SK-MEL-5 (cell line): ENCODE data around the gene SRPK1. TPM values are rescaled to one million over a fixed set of nuclear protein-coding genes. Genes with fewer than 3 reads are reported as not detected.
"Not testable (repeated sequence)": the region's sequence is repeated elsewhere in the genome, so short reads cannot be mapped to it uniquely, and the experiment has no call there.

Source experiments
- DNase-seq: peaks from one replicate; pipeline ENCODE4 v3.0.0-alpha.2; 2016; ENCODE audit warnings: low read depth, low spot score
- in situ Hi-C: cut with HindIII; loops from 2 replicates; pipeline ENCODE4 v1.10.0; 2016; ENCODE audit warnings: low sequenced_read_pairs, high pct_unique_total_duplicates, low pct_unique_long_range_greater_than_20kb
- total RNA-seq: library from RNA; depleted of rRNA; stranded (reverse); fragments of >200 nt; shearing (Covaris generic); gene quantifications from 2 replicates; pipeline ENCODE4 v1.2.3, GENCODE V29; 2014

The SRPK1 gene
- total RNA-seq, 1 experiment from 2014 or later, result 26.6 TPM

GRCh38 chr6:35908753-35909401, 12.0 kb downstream of the SRPK1 start:
- in situ Hi-C loops, DNase-seq: not testable (repeated sequence)

GRCh38 chr6:35907750-35908149, 13.1 kb downstream of the SRPK1 start:
- in situ Hi-C loops, result no loop called here
- no peak for DNase-seq

GRCh38 chr6:35906499-35906846, 14.4 kb downstream of the SRPK1 start:
- DNase-seq, result no peak
- in situ Hi-C loops, result no loop called here

GRCh38 chr6:35905841-35906498, 14.9 kb downstream of the SRPK1 start:
- in situ Hi-C loops, result no loop called here
- DNase-seq, result no peak

DNA sequence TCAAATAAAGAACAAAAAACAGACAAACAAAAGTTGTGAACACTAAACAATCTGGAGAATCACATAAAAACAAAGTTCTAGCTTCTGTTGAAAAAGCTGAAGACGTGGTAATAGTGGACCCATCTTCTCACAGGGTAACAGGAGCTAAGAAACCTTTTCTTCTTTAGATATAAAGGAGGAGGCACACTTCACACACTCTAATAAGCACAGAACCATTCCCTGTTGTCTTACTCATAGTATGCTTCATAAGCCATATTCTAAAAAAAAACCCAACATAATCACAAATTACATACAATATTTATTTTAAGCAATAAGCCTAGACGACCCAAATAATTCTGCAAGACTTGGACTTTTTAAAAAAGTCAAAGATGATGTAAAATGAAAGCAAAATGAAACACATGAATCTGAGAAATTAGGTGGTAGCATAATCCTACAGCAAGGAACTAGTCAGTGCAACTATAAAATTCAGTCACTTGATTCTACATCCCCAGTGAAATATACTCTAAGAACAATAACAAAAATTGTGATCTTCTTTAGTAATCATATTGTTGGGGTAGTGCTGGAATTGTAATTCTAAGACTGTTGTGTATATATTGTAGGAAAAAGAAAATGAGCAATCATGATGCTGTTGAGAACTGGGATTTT, 15.6 kb downstream of the SRPK1 start:
- no peak for DNase-seq
- in situ Hi-C loops, result no loop called here

- in situ Hi-C loops, result no loop called here
- no peak for DNase-seq
Observed at GRCh38 chr6:35903679-35904078, 17.2 kb downstream of the SRPK1 start.

DNA sequence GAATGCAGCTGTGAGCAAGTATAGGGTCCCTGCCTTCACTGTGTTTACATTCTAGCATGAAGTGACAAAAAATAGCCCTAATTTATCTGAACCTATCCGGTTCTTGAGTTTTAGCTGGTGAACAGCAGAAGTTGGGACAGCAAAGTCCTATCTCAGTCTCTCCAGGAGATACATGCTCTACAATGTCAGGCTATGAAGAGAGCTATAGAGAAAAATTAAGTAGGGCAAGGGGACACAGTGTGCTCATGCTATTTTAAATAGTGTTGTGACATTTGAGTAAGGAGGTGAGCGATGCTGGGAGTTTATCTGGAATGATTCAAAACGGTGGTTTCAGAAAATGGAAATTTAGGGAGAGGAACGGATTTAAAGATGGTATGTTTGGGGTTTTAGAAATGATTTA, 20.4 kb downstream of the SRPK1 start:
- in situ Hi-C loops, result no loop called here

GRCh38 chr6:35898003-35898402, 22.9 kb downstream of the SRPK1 start:
- DNase-seq, result no peak
- in situ Hi-C loops, result no loop called here

More for the DNA sequence above, 20.4 kb downstream of the SRPK1 start:
- no peak for DNase-seq

- DNase-seq, result no peak
- in situ Hi-C loops, result no loop called here
Observed at GRCh38 chr6:35897486-35897885, 23.4 kb downstream of the SRPK1 start.

DNA sequence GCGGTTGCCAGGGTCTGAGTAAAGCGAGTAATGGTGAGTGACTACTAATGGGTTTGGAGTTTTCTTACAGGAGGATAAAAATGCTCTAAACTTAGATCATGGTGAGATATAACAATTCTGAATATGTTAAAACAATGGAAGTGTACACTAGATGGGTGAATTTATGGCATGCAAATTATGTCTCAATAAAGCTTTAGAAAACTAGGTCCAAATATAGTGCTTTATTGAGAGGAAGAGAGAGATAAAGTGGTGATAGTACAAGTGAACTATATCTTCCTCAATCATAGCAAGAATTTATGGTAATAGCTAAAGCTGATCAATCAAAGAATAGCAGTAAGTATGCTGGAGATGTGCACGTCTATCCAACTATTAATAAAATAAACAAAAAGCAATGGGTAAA, 23.9 kb downstream of the SRPK1 start:
- no peak for DNase-seq
- in situ Hi-C loops, result no loop called here

- DNase-seq, result no peak
- in situ Hi-C loops, result no loop called here
Observed at GRCh38 chr6:35896228-35896627, 24.7 kb downstream of the SRPK1 start.

DNA sequence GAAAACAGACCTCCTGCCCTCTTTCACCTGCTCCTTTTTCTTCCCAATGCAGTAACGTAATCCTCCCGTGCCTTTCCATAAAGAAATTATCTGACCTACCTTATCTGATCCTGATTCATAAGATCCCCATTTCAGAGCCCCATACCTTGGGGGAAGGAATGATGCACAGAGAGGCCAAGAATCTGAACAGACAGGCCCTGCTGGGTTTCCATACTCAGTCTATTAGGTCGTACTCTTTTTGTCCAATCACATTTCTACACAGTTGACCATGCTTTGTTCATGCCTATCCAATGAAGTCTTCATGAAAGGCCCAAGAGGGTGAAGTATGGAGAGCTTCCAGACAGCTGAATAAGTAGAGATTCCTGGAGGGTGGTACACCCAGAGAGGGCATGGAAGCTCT, 25.3 kb downstream of the SRPK1 start:
- in situ Hi-C loops, result no loop called here
- DNase-seq, result no peak

DNA sequence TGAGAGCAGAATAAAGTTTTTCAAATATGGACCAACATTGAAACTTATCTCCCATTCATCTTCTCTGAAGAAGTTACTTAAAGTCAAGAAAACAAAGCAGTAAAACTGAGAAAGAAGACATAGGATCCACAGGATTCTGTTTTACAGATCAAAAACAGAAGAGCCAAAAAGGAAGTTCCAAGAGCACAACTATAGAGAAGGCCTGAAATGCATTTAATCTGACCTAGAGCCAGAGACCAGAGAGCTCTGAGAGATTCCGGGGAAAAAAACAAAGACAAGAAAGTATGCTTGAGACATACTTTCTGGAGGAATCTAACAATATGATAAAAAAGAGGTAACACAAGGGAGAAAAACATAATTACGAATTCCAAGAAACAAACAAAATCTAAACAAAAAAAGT, 26.1 kb downstream of the SRPK1 start:
- in situ Hi-C loops, result no loop called here
- DNase-seq, result no peak

DNA sequence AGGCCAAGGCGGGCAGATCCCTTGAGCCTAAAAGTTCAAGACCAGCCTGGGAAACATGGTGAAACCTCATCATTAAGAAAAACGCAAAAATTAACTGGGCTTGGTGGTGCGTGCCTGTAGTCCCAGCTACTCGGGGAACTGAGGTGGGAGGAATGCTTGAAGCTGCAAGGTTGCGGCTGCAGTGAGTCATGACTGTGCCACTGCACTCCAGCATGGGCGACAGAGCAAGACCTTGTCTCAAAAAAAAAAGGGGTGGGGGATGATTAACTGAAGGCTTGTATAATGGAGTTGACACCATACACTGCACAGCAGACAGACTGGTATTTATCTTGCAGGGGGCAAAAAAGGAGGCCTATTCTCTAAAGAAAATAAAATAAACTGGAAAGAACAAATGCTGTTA, 27.7 kb downstream of the SRPK1 start:
- DNase-seq, result no peak
- in situ Hi-C loops, result no loop called here

DNA sequence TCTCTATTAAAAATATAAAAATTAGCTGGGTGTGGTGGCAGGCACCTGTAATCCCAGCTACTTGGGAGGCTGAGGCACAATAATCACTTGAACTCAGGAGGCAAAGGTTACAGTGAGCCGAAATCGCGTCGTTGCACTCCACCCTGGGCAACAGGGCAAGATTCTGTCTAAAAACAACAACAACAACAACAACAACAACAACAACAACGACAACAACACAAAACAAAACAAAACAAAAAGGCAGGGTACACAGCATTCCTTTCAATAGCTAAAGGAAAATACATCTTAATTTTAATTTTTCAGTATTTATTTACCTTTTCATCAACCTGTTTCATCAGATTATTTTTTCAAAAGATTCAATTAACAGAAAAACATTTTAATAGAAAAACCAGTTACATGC, 28.4 kb downstream of the SRPK1 start:
- in situ Hi-C loops, result no loop called here
- no peak for DNase-seq

- in situ Hi-C loops, result no loop called here
- no peak for DNase-seq
Observed at GRCh38 chr6:35879151-35879550, 41.7 kb downstream of the SRPK1 start.

DNA sequence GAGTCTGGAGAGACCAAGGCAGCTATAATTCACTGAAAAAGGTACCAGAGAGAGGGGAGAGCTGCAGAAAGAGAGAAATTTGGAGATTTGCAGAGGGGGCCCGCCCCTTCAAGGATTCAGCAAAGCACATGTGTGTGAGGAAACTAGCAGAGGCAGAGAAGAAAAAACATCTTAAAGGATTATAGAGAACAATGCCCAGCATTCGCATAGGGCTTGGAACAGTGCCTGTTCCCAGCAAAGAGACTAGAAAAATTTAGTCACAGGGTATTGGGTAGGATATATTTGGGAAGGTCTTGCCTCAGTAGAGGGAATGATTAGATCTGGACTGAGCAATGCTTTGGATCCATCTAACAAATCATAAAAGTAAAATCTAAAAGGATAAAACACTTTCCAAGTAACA, 44.0 kb downstream of the SRPK1 start:
- peak; percentile 45 for DNase-seq
- in situ Hi-C loops, result no loop called here

- DNase-seq, result no peak
- in situ Hi-C loops, result no loop called here
Observed at GRCh38 chr6:35874730-35875129, 46.2 kb downstream of the SRPK1 start.

DNA sequence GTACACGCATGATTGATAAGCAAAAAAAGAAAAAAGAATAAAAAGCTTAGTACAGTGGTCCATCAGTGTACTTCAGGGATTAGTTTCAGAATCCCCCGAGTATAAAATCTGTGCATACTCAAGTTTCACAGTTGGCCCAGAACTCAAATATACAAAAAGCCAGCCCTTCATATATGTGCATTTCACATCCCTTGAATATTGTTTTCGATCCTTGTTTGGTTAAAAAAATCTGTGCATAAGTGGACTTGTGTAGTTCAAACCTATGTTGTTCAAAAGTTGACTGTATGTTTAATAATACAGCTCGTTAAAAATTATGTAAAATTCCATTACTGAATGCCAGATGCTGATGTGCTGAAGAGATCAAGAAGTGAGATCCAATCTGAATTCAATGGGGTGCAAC, 61.5 kb downstream of the SRPK1 start:
- DNase-seq, result no peak
- in situ Hi-C loops, result no loop called here
